Medulla oblongata (tissue), 1 donor: ENCODE data around the gene CDK5RAP2.

Experiments
- DNase-seq: peaks from one replicate; pipeline ENCODE4 v3.0.0-alpha.2; 2015; ENCODE audit errors: extremely low spot score

CDK5RAP2 gene

DNA sequence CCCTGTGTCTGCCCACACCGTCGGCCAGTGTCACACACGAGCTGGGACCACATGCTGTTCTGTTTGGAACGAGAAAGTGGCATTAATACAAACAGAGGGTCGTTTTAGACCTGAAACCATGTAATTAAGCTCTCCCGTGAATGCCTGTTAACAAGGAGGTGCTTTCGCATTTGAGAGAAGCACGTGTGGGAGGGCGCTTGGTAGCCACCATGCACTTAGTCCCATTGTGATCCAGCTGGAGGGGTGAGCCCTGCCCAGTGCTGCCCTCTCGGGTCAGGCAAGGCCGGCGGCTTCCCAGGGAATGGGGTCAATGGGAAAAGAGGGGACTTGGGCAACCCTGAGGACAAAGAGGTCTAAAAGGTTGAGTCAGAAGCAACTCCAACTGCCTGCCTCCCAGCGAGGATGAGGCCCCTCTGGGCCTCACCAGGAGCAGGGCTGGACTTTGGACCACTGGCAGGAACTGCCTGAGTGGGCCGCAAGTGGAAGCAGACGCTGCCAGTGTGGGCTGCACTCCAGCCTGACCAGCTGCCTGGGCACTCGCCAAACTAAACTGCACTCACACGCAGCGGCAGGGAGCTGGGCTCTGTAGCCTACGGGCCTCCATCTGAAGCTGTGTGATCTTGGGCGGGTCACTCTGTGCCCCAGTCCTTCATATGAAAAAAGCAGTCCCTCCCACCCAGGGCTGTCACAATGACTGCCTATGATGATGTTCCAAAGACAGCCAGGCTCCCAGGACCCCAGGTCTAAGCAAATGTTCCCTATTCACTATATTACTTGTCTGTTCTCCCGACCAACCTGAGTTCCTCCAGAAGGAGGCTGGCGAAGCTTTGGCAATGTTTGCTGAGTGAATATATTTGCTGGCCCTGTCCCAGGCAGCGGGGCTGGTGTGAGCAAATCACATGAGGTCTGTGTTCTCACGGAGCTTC, 195.7 kb downstream of the CDK5RAP2 start:
- peak; percentile 22 for DNase-seq

DNA sequence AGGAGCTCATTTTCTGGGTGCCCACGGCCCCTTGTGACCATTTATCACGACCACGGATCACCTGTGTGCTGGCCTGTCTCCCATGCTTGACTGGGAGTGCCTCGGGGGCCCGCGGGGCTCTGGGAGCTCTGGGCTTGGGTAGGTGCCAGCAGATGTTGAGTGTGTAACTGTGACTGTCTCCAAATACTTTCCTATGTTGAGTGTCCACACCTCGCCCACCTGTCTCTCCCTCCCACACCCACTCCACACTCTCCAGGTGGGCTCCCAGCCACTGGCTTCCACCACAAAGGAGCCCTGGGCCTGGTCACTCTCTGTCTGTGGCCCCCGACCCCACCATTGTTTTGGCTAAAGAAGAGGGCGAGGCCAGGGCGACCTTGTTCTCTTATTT, 196.4 kb downstream of the CDK5RAP2 start:
- DNase-seq: no peak

DNA sequence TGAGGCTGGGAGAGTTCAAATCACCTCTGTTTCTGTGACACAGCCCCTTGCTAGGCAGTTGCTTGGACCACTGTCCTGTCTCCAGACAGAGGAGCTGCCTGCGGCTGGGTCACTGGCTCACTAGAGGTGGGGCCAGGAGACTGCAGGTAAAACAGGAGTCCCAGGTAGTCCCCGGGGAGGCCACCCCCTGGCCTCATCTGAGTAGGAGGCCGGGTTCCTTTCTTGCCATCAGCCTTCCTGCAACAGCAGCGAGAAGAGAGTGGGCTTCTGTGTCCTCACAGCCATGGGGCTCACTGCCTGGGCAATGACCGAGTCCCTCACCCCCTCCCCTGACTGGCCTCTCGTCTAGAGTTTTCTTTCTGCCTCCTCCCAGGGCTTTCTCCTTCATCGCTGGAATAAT, 197.5 kb downstream of the CDK5RAP2 start:
- no peak for DNase-seq

DNA sequence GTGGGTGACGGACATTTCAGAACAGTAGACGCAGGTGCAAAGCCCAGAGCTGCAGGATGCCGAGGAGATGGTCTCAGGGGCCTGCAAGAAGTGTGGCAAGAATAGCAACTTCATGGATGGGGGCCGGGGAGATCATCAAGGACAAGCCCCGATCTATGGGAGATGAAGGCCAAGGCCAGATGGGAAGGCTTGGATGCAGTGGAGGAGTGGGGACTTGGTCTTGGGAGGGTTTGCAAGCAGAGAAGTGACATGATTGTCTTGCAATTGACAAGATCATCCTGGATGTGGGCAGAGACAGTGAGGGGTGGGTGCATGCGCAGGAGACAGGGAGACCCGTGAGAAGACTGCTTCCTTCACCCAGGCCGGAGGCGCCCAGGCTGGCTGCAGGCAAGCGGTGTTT, 198.1 kb downstream of the CDK5RAP2 start:
- no peak for DNase-seq

DNA sequence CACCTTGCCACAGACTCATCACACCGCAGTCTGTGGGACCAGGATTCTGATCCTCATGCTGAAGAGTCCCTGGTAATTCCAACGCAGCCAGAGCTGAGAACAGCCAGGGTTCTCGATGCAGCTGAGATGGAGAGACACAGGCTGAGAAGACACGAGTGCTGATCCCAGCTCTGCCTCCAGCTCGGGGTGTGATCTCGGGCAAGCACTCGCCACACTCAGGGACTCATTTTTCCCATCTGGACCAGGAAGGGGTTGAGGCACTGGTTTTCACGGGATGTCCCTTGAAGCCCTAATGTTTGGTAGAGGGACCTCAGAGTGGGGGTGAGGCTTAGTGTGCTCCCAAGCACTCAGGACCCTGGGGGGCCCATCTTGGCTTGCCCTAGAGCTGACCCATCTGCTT, 200.4 kb downstream of the CDK5RAP2 start:
- DNase-seq: no peak

DNA sequence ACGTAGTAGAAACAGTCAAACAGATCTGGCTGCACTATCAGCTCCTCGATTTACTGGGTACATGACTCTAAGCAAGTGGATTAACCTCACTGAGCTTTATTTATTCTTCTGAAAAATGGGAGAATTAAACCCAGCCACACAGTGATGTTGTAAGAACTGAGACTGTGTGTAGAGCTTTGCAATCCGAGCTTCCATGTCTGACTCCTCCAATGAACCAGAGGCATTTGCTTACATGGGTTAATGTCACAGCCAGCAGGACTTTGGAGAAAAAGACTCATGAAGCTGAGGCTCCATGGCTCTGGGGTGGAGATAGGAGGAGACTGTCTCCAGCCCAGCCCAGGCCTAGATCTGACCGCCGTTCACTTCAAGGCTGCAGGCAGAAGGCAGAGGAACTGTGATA, 201.3 kb downstream of the CDK5RAP2 start:
- no peak for DNase-seq

DNA sequence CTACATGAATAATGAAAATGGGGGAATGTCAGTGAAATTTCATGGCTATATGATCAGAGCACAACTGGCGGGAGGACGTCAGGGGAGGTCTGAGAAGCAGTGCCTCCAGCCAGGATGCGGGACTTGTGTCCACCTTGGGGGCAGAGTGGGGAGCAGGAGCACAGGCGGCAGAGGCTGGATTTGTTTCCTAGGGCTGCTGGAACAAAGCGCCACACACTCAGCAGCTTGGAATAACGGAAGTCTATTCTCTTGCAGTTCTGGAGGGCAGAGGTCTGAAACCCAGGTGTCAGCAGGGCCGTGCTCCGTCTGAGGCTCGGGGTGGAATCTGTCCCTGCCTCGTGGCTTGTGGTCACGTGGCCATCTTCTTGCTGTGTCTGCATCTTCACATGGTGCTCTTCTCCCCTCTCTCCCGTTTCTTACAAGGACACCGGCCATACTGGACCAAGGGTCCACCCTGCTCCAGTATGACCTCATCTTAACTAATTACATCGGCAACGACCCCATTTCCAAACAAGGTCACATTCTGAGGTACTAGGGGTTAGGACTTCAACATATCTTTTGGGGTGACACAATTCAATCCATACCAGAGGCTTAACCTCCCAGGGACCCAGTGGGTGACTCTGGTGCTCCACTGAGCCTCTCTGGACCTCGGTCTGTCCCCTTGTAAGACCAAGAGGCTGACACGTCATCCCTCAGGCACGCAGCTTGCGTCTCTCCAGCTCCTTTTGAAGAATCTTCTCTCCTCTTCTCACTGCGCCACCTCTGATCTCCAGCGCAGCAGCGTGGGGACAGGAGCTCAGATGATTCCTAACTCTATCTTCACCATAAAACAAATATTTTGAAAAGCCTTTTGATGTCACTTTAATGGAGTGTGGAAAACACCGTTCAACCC, 202.5 kb downstream of the CDK5RAP2 start:
- no peak for DNase-seq

DNA sequence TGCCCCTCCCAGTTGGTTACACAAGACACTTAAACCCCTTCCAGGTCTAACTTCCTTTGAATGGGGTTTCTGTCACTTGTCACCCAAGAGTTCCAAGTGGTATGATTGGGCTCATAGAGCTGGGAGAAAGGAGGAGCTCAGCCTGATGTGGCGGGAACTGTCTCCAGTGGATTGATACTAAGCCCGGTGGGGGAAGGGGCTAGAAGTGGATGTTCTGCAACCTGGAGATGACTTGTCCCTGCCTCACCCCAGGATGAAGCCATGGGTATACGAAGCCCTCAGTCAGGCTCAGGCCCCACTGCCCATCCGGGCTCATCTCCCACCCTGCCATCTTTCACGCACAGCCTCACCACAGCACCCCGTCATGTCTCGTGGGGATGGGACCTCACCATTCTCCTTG, 203.9 kb downstream of the CDK5RAP2 start:
- DNase-seq: no peak

DNA sequence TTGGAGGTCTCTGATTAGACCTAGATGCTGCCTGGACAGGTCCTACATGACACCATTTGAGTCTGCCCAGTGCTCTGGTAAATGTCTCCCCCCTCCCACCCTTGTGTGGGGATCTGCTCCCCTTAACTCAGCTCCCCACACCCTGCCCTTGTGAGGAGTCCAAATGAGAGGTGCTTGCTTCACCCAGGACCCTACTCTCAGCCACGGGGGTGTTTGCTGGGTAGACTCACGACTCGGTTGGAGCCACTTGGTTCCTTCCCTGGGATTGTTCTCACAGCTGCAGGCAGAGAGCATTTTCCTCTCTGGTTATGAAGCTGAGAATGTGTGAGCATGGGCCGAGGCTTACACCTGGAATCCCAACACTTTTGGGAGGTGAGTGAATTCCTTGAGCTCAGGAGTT, 204.7 kb downstream of the CDK5RAP2 start:
- no peak for DNase-seq

DNA sequence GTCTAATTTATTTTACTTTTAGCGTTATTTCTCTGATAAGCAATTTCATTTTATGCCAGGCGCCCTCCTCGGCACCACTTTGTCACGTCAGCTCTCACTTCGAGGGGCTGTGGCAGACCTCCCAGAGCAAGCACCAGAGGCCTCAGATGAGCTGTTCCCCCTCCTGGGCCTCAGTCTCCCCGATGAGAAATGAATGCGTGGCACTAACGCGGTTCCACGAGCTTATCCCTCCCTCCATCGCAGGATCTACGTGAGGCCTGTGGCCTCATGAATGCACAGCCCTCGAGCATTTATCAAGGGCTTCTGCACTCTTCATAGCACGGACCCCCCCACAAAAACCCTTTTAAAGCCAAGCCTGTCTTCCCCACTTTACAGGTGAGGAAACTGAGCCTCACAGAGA, 205.2 kb downstream of the CDK5RAP2 start:
- no peak for DNase-seq

DNA sequence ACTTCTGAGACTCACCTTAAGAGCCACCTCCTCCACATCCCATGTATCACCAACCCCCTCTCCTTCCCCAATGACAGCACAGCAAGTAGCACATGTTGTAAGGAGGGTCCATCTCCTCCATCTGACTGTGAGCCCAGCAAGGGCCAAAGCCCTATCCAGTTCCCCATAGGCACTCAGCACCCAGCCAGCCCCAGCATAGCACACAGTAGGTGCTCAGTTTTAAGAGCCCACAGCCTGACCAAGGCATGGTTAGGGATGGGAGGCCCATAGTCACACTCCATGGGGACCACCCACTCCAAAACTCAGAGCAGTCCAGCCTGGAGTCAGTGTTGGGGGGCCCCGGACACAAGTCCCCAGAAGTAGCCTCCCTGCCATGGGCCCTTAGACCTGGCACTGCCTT, 205.7 kb downstream of the CDK5RAP2 start:
- DNase-seq: no peak

DNA sequence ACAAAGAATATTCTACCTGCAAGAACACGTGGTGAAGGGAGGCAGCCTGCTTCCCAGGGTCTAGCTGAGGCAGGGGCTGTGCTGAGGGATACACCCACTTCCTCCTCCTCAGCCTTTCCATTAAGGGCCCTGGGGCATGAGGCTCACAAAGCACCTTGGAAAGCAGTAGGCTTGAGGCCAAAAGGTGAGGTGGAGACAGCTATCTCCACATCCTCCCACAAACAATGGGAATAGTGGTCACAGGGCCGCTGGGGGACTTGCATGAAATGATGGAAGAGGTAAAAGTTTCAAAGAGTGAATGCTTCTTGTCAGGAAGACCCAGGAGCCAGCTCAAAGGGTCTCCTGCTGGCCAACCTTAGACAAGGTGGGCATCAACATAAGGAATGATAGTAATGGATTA, 207.9 kb downstream of the CDK5RAP2 start:
- DNase-seq: no peak

DNA sequence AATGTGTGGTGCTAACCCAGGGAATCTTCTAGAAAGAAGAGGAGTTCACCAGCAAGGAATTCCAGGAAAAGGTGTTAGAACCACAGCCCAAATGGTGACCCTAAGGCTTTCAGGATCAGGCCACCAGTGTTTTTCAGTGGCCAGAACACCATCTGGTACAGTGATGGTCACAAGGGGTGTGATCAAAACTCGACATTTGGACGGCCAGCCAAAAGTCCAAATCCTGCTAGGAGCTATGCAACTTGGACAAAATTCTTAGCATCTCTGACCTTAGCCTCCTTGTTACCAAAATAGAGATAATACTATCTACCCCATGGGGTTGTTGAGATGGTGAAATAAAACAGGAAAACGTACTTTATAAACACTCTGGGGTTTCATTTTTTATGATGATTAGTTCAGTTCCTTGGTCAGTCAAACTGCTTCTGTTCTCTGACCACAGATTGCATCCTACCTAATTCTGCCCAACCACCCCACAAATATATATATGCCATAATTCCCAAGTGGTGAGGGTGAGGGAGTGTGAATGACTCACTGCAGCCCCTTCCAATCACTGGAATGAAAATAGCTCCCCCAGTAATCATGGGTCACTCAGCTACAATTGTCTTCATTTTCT, 210.3 kb downstream of the CDK5RAP2 start:
- no peak for DNase-seq

DNA sequence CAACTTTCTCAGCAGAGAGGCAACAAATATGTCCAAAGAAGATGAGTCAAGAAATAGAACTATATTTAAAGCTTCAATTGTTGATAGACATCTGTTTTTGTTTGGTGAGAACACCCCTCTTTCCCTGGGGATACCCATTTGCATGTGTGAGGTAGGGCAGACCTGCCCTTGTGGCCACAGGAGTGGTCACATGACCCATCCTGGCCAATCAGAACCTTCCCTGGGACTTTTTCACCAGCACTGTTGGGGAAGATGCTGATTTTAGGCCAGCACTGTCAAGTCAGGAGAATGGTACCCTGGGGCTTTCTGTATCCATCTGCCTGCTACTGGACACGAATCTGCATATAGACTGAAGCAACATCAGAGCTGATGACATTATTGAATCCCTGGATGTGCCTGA, 211.2 kb downstream of the CDK5RAP2 start:
- DNase-seq: no peak

DNA sequence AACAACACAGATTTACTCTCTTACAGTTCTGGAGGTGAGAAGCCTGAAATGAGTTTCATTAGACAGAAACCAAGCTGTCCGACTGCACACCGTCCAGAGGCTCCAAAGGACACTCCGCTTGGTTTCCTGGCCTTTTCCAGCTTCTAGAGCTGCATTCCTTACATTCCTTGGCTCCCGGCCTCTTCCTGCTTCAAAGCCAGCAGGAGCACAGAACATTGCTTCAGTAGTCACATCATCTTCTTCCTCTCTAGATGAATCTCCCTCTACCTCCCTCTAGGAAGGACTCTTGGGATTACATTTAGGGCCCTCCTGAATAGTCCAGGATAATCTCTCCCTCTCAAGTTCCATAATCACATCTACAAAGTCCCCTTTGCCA, 213.3 kb downstream of the CDK5RAP2 start:
- no peak for DNase-seq

DNA sequence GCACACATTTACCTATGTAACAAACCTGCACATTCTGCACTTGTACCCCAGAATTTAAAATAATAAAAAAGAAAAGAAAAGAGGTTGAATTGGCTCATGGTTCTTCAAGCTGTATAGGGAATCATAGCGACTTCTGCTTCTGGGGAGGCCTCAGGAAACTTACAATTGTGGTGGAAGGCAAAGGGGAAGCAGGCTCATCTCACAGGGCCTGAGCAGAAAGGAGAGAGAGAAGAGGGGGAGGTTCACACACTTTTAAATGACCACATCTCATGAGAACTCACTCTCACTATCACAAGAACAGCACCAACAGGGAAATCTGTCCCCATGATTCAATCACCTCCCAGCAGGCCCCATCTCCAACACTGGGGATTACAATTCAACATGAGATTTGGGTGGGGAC, 214.6 kb downstream of the CDK5RAP2 start:
- no peak for DNase-seq

DNA sequence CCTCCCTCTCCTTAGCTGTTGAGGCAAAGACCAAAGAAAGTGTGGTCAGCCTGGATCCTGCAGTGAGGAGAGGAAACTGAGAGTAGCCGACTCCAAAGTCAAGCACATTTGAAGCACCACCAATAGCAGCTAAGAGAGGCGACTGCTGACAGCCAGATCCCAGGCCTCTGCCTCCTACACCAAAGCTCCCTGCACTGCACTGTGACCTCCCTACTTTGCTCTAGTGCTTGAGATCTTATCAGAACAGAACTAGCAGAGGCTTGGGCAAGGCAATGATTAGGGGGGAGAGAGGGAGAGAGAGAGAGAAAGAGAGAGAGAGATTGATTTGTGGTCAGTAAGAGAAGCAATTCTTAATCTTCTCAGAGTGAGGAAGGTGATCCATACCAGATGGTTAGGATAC, 216.3 kb downstream of the CDK5RAP2 start:
- no peak for DNase-seq

DNA sequence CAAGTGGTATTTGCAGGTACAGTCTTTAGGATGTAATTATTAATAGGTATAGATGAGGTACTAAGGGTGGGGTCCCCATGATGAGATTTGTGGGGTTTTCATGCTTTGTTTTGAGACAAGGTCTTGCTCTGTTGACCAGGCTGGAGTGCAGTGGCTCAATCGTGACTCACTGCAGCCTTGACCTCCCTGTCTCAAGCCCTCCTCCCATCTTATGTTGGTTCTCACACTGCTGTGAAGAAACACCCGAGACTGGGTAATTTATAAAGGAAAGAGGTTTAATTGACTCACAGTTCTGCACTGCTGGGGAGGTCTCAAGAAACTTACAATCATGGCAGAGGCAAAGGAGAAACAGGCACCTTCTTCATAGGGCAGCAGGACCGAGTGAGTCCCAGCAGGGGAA, 217.5 kb downstream of the CDK5RAP2 start:
- DNase-seq: no peak

DNA sequence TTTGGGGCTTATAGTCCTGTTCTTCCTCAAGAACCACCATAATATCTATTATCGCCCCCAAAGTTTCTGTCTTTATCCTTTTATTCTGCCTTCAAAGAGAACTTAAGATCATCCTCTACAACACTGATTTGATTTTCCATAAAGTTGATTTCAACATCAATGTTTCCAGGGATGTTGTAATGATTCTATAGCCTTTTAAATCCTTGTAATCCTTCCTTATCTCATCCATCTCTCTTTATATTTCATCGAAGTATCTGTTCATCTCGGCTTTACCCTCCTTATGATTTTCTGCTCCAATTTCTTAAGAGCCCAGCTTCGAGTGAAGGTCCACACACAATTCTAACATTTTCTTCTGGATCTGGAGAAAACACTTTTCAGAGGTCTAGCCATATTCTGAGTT, 218.4 kb downstream of the CDK5RAP2 start:
- no peak for DNase-seq

DNA sequence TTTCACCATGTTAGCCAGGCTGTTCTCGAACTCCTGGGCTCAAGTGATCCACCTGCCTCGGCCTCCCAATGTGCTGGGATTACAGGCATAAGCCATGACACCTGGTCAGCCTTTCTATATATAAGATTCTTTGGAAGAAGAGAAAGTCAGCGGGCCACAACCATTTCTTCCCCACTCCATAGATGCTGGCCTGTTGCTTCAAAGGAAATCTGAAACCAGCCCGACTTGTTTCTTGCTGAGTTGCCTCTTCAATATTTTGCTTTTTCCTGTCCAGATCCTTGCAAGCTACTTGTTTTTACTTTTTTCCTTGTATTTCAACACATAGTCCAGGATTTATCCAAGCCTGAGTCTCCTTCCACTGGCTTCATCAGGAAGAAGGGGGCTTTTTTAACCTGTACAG, 219.5 kb downstream of the CDK5RAP2 start:
- no peak for DNase-seq

DNA sequence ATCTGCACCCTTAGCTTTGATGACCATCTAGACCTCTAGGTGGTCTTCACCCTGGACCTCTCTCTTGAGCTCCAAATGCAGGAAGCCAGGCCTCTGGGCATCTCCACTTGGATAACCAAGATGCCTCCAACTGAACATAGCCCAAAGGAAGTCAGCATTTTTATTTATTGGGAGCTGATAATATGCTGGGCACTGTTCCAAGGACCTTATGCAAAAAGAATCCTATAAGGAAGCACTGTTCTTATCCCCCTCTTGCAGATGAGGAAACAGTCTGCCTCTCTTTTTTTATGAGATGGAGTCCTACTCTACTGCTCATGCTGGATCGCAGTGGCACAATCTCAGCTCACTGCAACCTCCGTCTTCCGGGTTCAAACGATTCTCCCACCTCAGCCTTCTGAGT, 219.9 kb downstream of the CDK5RAP2 start:
- DNase-seq: no peak

DNA sequence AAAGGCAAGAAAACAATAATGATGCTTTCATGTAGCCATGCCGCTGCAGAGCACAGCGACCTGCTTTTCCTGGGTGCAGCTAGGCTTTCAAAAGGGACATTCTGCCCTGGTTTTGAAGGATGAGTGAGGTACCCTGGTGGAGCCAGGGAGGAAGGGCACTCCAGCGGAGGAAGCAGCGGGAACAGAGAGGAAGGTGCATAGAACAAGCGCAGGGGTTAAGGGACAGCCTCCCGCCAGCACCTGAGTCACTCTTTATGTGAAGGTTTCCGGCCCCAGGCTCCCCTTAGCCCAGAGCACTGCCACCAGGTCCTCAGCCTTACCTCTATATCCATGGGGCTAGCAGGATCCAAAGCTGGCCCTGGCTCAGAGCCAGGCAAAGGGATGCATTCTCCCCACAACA, 221.1 kb downstream of the CDK5RAP2 start:
- no peak for DNase-seq

DNA sequence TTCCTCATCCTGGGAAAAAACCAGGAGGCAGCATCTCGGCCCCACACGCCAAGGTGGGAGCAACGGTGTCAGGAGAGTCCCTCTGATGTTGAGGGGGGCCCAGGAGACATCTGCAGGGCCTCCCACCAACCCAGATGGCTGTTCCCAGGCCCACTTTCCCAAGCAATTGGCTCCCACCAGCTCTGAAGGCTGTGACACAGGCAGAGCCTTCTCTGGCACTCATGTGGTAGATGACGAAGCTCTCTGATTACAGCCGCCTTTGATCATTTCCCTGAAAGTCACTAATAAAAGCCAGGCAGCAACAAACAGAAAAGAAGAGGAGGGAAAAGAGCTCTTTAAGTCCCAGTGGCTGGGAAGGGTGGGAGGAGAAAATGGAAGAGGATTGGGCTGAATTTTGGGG, 226.5 kb downstream of the CDK5RAP2 start:
- DNase-seq: no peak
